Measurements from ENCODE around the gene TMEM134.

GRCh38 chr11:67482827-67483798, 14.1 kb upstream of the TMEM134 start, which contains the start of gene AIP:
- TF ChIP-seq CTCF (IDR thresholded peaks at IDR 0.05) (peak; percentile 12 to 59 (median 32)), POLR2A (IDR thresholded peaks at IDR 0.05) (peak; percentile 59 to 80)

Data from Peyer's patch (tissue), 4 donors.